Stomach smooth muscle (tissue), 2 donors: ENCODE measurements around the gene NOL6.
"Not testable (repeated sequence)": the region's sequence is repeated elsewhere in the genome, so short reads cannot be mapped to it uniquely, and the experiment has no call there.

Experiments used
- H3K27ac ChIP-seq: one replicate; pipeline ENCODE4 v1.7.0; 2013; ENCODE audit warnings: mild to moderate bottlenecking, low read length, inconsistent platforms
- H3K27me3 ChIP-seq, 2 donors: one replicate each; pipeline ENCODE4 v1.7.0; 2013; ENCODE audit warnings: low read length in 2 of 2; ENCODE audit not compliant: insufficient read depth in 2 of 2, control insufficient read depth in 1 of 2
- H3K36me3 ChIP-seq, 2 donors: one replicate each; pipeline ENCODE4 v1.7.0; 2013; ENCODE audit warnings: low read length in 2 of 2; ENCODE audit not compliant: control insufficient read depth in 2 of 2, insufficient read depth in 2 of 2
- H3K4me1 ChIP-seq: one replicate; pipeline ENCODE4 v1.7.0; 2013; ENCODE audit warnings: low read length; ENCODE audit not compliant: control insufficient read depth, insufficient read depth
- H3K4me3 ChIP-seq, 2 donors: one replicate each; pipeline ENCODE4 v1.7.0; 2013; ENCODE audit warnings: low read length in 2 of 2
- H3K9ac ChIP-seq, 2 donors: one replicate each; pipeline ENCODE4 v1.7.0; 2013; ENCODE audit warnings: low read length in 2 of 2, mild to moderate bottlenecking in 1 of 2
- H3K9me3 ChIP-seq, 2 donors: one replicate each; pipeline ENCODE4 v1.7.0; 2013; ENCODE audit warnings: low read length in 2 of 2; ENCODE audit not compliant: control insufficient read depth in 2 of 2
- donor health status: healthy.
- donor health status: Pancreatic carcinoma.

NOL6 gene

DNA sequence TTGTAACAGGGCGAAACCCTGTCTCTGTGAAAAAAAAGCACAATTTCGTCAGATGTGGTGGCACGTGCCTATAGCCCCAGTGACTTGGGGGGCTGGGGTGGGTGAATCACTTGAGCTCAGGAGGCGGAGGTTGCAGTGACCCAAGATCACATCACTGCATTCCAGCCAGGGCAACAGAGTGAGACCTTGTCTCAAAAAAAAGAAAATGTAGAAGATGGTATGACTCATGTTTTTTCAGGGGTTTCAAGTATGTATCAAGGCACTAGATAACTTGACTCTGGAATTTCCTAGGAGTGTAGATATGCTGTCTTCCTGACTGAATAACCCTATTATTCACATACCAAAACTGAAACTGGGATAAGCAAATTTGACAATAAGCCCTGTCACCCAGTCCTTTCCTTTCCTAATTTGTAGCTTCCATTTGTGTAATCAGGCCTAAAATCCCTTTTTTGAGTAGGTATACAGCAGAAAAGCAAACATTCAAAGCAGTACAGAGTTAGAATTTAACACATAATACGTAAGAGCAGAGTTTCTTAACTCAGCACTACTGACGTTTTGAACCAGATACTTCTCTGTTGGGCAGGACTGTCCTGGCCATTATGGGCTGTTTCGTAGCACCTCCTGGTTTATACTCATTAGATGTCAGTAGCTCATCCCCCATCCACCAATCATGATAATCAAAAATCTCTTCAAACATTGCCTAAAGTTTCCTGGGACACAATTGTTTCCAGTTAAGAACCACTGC lies 33.1 kb upstream of the NOL6 start:
- H3K27ac ChIP-seq = no peak overlapping the region
- H3K4me3 ChIP-seq = no peak overlapping the region
- H3K27me3 ChIP-seq = no peaks in the 10 kb centered on the region
- peaks cover 3% of the 10 kb centered on the region for H3K4me1 ChIP-seq
- no peak overlapping the region for H3K9ac ChIP-seq
- no peaks in the 10 kb centered on the region for H3K9me3 ChIP-seq
- H3K36me3 ChIP-seq = no peaks in the 10 kb centered on the region

DNA sequence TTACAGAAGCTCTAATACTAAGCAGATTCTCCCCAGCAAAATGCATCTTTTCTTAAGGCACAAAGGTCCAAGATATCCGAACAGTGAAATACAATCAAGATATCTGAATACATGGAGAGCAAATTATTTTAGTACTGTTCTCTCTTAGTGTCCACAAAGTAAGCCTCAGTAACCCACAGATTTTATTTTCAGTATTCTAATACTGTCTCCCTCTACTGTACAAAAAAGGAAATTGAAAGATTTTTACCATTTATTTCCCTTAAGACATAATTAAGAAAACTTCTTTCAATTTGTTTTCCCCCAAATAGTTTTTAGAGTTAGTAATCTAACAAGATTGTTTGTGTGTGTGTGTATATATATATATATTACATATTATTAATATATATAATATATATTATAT lies 24.7 kb upstream of the NOL6 start:
- Histone ChIP-seq H3K9me3 (no peaks in the 10 kb centered on the region), H3K9ac (no peak overlapping the region), H3K36me3 (no peaks in the 10 kb centered on the region), H3K4me1 (no peaks in the 10 kb centered on the region), H3K4me3 (no peak overlapping the region), H3K27ac (no peak overlapping the region), H3K27me3 (no peaks in the 10 kb centered on the region)

- not testable (repeated sequence) for H3K9ac ChIP-seq, H3K4me1 ChIP-seq, H3K9me3 ChIP-seq, H3K27me3 ChIP-seq, H3K4me3 ChIP-seq, H3K36me3 ChIP-seq, H3K27ac ChIP-seq
Measured at GRCh38 chr9:33493819-33494218, 20.1 kb upstream of the NOL6 start.

GRCh38 chr9:33489066-33489465 lies 15.3 kb upstream of the NOL6 start:
- H3K4me1 ChIP-seq = no peaks in the 10 kb centered on the region
- H3K27me3 ChIP-seq = no peaks in the 10 kb centered on the region
- no peak overlapping the region for H3K9ac ChIP-seq
- H3K9me3 ChIP-seq = no peaks in the 10 kb centered on the region
- no peak overlapping the region for H3K27ac ChIP-seq
- no peaks in the 10 kb centered on the region for H3K36me3 ChIP-seq
- no peak overlapping the region for H3K4me3 ChIP-seq

DNA sequence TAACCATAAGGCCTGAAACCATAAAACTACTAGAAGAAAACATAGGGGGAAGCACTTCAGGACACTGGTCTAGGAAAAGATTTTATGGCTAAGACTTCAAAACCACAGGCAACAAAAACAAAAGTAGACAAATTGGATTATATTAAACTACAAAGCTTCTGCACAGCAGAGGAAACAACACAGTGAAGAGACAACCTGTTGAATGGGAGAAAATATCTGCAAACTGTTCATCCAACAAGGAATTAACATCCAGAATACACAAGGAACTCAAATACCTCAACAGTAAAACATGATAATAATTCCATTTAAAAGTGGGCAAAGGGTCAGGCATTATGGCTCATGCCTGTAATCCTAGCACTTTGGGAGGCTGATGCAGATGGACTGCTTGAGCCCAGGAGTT lies 11.6 kb upstream of the NOL6 start:
- not testable (repeated sequence) for H3K4me1 ChIP-seq, H3K4me3 ChIP-seq, H3K36me3 ChIP-seq

GRCh38 chr9:33480976-33481375 lies 7.3 kb upstream of the NOL6 start:
- no peaks in the 10 kb centered on the region for H3K4me1 ChIP-seq
- no peaks in the 10 kb centered on the region for H3K9me3 ChIP-seq
- no peak overlapping the region for H3K27ac ChIP-seq
- H3K27me3 ChIP-seq = no peaks in the 10 kb centered on the region
- no peaks in the 10 kb centered on the region for H3K36me3 ChIP-seq
- no peak overlapping the region for H3K4me3 ChIP-seq
- no peak overlapping the region for H3K9ac ChIP-seq

More for the DNA sequence above, 11.6 kb upstream of the NOL6 start:
- H3K27me3 ChIP-seq, H3K9ac ChIP-seq, H3K9me3 ChIP-seq, H3K27ac ChIP-seq: not testable (repeated sequence)

DNA sequence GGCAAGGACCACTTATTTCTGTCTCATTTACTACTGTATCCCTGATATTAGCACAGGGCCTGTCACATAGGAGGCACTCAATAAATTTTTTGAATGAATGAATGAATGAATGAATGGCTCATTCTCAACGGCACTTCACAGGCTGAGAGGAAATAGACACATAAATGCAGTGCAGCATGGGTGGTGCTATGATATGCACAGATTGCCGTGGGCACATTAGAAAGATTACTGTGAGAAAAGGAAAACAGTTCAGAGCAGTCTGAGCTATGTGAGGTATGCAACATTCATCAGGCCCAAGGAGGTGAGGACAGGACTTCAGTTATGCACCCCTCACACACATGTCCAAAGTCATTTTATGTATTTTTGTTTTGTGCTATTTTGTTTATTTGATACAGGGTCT lies 6.4 kb upstream of the NOL6 start:
- Histone ChIP-seq H3K9ac (no peak overlapping the region), H3K4me1 (no peaks in the 10 kb centered on the region)

GRCh38 chr9:33476503-33476902 lies 2.8 kb upstream of the NOL6 start:
- no peaks in the 10 kb centered on the region for H3K27me3 ChIP-seq
- peaks cover 20% of the 10 kb centered on the region for H3K4me1 ChIP-seq
- no peaks in the 10 kb centered on the region for H3K9me3 ChIP-seq
- no peak overlapping the region for H3K4me3 ChIP-seq
- H3K27ac ChIP-seq = no peak overlapping the region
- H3K9ac ChIP-seq = no peak overlapping the region
- peaks cover 7 to 8% of the 10 kb centered on the region in 2 donors for H3K36me3 ChIP-seq

More for the DNA sequence above, 6.4 kb upstream of the NOL6 start:
- Histone ChIP-seq H3K27me3 (no peaks in the 10 kb centered on the region), H3K36me3 (no peaks in the 10 kb centered on the region), H3K9me3 (no peaks in the 10 kb centered on the region), H3K27ac (no peak overlapping the region), H3K4me3 (no peak overlapping the region)

GRCh38 chr9:33475357-33475756 lies 1.6 kb upstream of the NOL6 start:
- Histone ChIP-seq H3K27me3 (no peaks in the 10 kb centered on the region), H3K9ac (no peak overlapping the region), H3K36me3 (peaks cover 10 to 11% of the 10 kb centered on the region in 2 donors), H3K9me3 (no peaks in the 10 kb centered on the region), H3K27ac (no peak overlapping the region), H3K4me1 (peaks cover 20% of the 10 kb centered on the region), H3K4me3 (no peak overlapping the region)

DNA sequence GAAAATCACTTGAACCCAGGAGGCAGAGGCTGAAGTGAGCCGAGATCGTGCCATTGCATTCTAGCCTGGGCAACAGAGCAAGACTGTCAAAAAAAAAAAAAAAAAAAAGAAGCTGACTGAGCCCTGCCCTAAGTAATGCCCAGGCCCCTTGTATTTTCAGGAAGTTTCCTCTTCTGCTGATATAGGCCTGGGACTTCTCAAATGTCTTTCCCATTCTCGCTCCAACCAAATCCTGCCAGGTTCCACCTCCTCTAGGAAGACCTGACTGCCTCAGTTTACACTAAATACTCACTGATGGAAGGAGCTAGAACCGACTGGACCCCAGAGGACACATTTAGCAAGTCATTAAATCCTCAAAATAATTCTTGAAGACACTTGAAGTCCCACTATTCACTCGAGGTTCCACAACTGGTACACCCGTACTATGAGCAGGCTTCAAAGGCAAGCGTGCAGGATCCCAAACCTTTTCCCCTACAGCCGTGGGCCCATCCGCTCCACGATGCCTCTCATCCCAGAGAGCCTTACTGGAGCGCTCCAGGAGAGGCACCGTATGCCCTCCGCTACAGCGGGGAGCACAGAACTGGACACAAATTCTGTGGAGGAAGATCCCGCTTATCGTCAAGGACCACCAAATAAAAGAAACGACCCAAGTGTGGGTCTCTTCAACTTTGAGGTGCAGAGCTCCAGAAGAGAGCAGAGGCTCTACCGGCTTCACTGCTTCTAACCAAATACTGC lies 676 bp downstream of the NOL6 start:
- Histone ChIP-seq H3K9ac (peak overlapping the region; percentile 79 to 92), H3K4me3 (peak overlapping the region; percentile 90 to 100), H3K9me3 (no peaks in the 10 kb centered on the region), H3K4me1 (peaks cover 20% of the 10 kb centered on the region), H3K27ac (peak overlapping the region; percentile 53), H3K27me3 (no peaks in the 10 kb centered on the region), H3K36me3 (peaks cover 32% of the 10 kb centered on the region in 2 donors)
